ENCODE results near the gene NKD2.
"Not testable (repeated sequence)": the region's sequence is repeated elsewhere in the genome, so short reads cannot be mapped to it uniquely, and the experiment has no call there.

DNA sequence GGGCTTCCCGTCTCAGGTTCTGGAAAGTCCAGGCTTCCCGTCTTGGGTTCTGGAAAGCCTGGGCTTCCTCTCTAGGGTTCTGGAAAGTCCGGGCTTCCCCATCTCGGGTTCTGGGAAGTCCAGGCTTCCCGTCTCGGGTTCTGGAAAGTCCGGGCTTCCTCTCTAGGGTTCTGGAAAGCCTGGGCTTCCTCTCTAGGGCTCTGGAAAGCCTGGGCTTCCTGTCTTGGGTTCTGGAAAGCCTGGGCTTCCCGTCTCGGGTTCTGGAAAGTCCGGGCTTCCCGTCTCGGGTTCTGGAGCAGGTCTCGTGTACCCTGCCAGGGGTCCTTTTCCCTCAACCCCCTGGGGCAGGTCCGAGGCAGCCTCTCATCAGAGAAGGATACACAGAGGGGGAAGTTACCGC, 74.4 kb downstream of the NKD2 start:
- TF ChIP-seq POLR2AphosphoS5, SPI1, POLR2A (IDR thresholded peaks at IDR 0.05; ENCODE audit: low read depth, low read length): not testable (repeated sequence)
